ENCODE data around the gene PICALM. TPM values are rescaled to one million over a fixed set of nuclear protein-coding genes. Genes with fewer than 3 reads are reported as not detected.

PICALM gene
- total and polyA plus RNA-seq, 9 of the 15 experiments (the other 6 are each of a cell fraction or from before 2014, with no cell fraction given), result 41.3 to 990 (median 309) TPM

DNA sequence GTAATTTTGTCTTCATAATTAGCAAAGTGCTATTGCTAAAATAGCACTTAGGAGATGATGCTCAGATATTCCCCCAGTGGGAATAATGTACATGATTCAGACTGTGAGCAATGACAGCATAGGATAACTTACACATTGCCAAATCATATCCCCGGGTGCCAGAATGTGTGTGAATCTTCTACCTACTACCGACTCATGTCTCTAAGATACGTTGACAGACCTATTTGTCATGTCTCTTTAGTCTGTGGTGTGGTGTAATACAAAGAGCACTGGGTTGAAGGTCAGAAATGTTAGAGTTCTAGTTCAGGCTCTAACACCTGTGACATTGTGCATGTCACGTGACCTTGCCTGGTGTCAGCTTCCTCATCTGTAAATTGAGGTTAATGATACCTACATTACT is 31.0 kb upstream of the PICALM start:
- intact Hi-C loops (cut with micrococcal nuclease), result no loop called here
- no peaks in the 10 kb centered on the region for H3K36me3 ChIP-seq (ENCODE audit: control insufficient read depth, insufficient read depth, low read length)
- H4K20me1 ChIP-seq (replicated peaks; ENCODE audit: control insufficient read depth, insufficient read depth, low read length), result no peaks in the 10 kb centered on the region
- no peak overlapping the region for H3K9ac ChIP-seq (ENCODE audit: insufficient read depth in 1 of 2, low read depth in 2 of 2, low read length in 2 of 2)
- H3K9me3 ChIP-seq (replicated peaks; ENCODE audit: control insufficient read depth, insufficient read depth, low read depth, low read length), result no peaks in the 10 kb centered on the region
- H3K27ac ChIP-seq (ENCODE audit: extremely low read depth, low read depth, low read length), result no peak overlapping the region
- H3K4me1 ChIP-seq (replicated peaks in 1 of 2; ENCODE audit: control insufficient read depth in 2 of 2, insufficient read depth in 2 of 2, low read length in 2 of 2), result peaks cover 3 to 8% of the 10 kb centered on the region in 2 experiments; a peak in 3 of 5 replicates
- BruUV-seq (replicated peaks), result no TSS peak
- H3K4me2 ChIP-seq (ENCODE audit: insufficient read depth, low read length), result no peak overlapping the region
- CTCF ChIA-PET (ENCODE audit: low intra/inter-chr PET ratio), result no interaction called here
- 0 out of 2 replicates have a peak overlapping the region, but pooled peaks have one; percentile 9 for H2AFZ ChIP-seq (ENCODE audit: low read depth, low read length)
- FAIRE-seq (peak; percentile 29), DNase-seq (ENCODE audit: extremely low read depth in 1 of 4, low spot score in 3 of 4) (no peak), ATAC-seq (peak; percentile 43)
- 47% methylated on average over 4 of the region's 4 CpGs for WGBS (ENCODE audit: insufficient coverage, low coverage, missing lambda C conversion rate)
- no peaks in the 10 kb centered on the region for H3K9me1 ChIP-seq (ENCODE audit: control insufficient read depth, insufficient read depth, low read length)
- no peak overlapping the region for H3K4me3 ChIP-seq
- in situ Hi-C loops (cut with MboI), result no loop called here
- POLR2A ChIA-PET, result no interaction called here
- no peaks in the 10 kb centered on the region for H3K27me3 ChIP-seq (ENCODE audit: control insufficient read depth in 2 of 2, insufficient read depth in 2 of 2, low read length in 2 of 2)
- H3K79me2 ChIP-seq (ENCODE audit: control insufficient read depth, insufficient read depth, low read length), result no peaks in the 10 kb centered on the region
- TF ChIP-seq, protein P1, sequence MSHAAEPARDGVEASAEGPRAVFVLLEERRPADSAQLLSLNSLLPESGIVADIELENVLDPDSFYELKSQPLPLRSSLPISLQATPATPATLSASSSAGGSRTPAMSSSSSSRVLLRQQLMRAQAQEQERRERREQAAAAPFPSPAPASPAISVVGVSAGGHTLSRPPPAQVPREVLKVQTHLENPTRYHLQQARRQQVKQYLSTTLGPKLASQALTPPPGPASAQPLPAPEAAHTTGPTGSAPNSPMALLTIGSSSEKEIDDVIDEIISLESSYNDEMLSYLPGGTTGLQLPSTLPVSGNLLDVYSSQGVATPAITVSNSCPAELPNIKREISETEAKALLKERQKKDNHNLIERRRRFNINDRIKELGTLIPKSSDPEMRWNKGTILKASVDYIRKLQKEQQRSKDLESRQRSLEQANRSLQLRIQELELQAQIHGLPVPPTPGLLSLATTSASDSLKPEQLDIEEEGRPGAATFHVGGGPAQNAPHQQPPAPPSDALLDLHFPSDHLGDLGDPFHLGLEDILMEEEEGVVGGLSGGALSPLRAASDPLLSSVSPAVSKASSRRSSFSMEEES (CRISPR knock-in tag; IDR thresholded peaks at IDR 0.05), result peak; percentile 77
- TF ChIP-seq, protein P2, sequence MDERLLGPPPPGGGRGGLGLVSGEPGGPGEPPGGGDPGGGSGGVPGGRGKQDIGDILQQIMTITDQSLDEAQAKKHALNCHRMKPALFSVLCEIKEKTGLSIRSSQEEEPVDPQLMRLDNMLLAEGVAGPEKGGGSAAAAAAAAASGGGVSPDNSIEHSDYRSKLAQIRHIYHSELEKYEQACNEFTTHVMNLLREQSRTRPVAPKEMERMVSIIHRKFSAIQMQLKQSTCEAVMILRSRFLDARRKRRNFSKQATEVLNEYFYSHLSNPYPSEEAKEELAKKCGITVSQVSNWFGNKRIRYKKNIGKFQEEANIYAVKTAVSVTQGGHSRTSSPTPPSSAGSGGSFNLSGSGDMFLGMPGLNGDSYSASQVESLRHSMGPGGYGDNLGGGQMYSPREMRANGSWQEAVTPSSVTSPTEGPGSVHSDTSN (CRISPR knock-in tag; IDR thresholded peaks at IDR 0.05; ENCODE audit: low read depth), result no peak
- TF ChIP-seq, protein P2 (tag; conservative IDR thresholded peaks at IDR 0.05; ENCODE audit: low read depth), result 0 out of 2 replicates have a peak, but pooled peaks have one; percentile 35
- TF ChIP-seq TOE1 (IDR thresholded peaks at IDR 0.05; ENCODE audit: borderline replicate concordance) (peak; percentile 31; the same call in 1 of the 2 replicates), TOE1 (CRISPR knock-in tag; IDR thresholded peaks at IDR 0.05; ENCODE audit: borderline replicate concordance, low read depth) (no peak), ESRRA (IDR thresholded peaks at IDR 0.05; ENCODE audit: borderline replicate concordance, low read depth) (peak; percentile 56; the same call in 1 of the 2 replicates), RAD51 (IDR thresholded peaks at IDR 0.05; ENCODE audit: borderline replicate concordance, low read depth) (peak; percentile 70), PTTG1 (tag; IDR thresholded peaks at IDR 0.05; ENCODE audit: low read depth) (no peak), NR2C1 (IDR thresholded peaks at IDR 0.05) (0 out of 2 replicates have a peak, but pooled peaks have one; percentile 17), NR2C1 (tag; IDR thresholded peaks at IDR 0.05) (no peak), MEIS2 (IDR thresholded peaks at IDR 0.05; ENCODE audit: partially characterized antibody) (peak; percentile 76), ELF1 (tag; IDR thresholded peaks at IDR 0.05) (no peak), CEBPB (tag; IDR thresholded peaks at IDR 0.05) (peak; percentile 51), CBFA2T2 (conservative IDR thresholded peaks at IDR 0.05) (0 out of 2 replicates have a peak, but pooled peaks have one; percentile 5)
- TF ChIP-seq, protein P3, sequence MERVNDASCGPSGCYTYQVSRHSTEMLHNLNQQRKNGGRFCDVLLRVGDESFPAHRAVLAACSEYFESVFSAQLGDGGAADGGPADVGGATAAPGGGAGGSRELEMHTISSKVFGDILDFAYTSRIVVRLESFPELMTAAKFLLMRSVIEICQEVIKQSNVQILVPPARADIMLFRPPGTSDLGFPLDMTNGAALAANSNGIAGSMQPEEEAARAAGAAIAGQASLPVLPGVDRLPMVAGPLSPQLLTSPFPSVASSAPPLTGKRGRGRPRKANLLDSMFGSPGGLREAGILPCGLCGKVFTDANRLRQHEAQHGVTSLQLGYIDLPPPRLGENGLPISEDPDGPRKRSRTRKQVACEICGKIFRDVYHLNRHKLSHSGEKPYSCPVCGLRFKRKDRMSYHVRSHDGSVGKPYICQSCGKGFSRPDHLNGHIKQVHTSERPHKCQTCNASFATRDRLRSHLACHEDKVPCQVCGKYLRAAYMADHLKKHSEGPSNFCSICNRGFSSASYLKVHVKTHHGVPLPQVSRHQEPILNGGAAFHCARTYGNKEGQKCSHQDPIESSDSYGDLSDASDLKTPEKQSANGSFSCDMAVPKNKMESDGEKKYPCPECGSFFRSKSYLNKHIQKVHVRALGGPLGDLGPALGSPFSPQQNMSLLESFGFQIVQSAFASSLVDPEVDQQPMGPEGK (CRISPR knock-in tag; IDR thresholded peaks at IDR 0.05; ENCODE audit: borderline replicate concordance), result no peak
- TF ChIP-seq, protein P4, sequence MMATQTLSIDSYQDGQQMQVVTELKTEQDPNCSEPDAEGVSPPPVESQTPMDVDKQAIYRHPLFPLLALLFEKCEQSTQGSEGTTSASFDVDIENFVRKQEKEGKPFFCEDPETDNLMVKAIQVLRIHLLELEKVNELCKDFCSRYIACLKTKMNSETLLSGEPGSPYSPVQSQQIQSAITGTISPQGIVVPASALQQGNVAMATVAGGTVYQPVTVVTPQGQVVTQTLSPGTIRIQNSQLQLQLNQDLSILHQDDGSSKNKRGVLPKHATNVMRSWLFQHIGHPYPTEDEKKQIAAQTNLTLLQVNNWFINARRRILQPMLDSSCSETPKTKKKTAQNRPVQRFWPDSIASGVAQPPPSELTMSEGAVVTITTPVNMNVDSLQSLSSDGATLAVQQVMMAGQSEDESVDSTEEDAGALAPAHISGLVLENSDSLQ (IDR thresholded peaks at IDR 0.05), result 0 out of 2 replicates have a peak, but pooled peaks have one; percentile 6

Data from K562 (cell line).